Mesothelial cell of epicardium (in vitro differentiated cells): ENCODE results near the gene PFN3. TPM values are rescaled to one million over a fixed set of nuclear protein-coding genes. Genes with fewer than 3 reads are reported as not detected.

Experiments
- DNase-seq, 2 experiments: peaks; one replicate each; pipeline ENCODE4 v3.0.0; 2021; ENCODE audit warnings: low spot score in 2 of 2; ENCODE audit not compliant: unreplicated experiment in 2 of 2
- H3K27ac Mint-ChIP-seq: 2 replicates; pipeline ENCODE4 v1.8.0; 2021; ENCODE audit warnings: mixed read lengths
- H3K27me3 Mint-ChIP-seq: 2 replicates; pipeline ENCODE4 v1.8.0; 2021; ENCODE audit warnings: low read depth, mixed read lengths
- H3K36me3 Mint-ChIP-seq: 2 replicates; pipeline ENCODE4 v1.8.0; 2021; ENCODE audit warnings: mixed read lengths
- H3K4me1 Mint-ChIP-seq: 2 replicates; pipeline ENCODE4 v1.8.0; 2021; ENCODE audit warnings: mixed read lengths
- H3K4me3 Mint-ChIP-seq: 2 replicates; pipeline ENCODE4 v1.8.0; 2021; ENCODE audit warnings: mild to moderate bottlenecking, moderate library complexity, mixed read lengths
- H3K9me3 Mint-ChIP-seq: 2 replicates; pipeline ENCODE4 v1.8.0; 2021; ENCODE audit warnings: mixed read lengths
- total RNA-seq: library from RNA; stranded (reverse); gene quantifications from 3 replicates; pipeline ENCODE4 v1.2.1, GENCODE V29; 2021
- TF ChIP-seq, protein P1 (sequence below): fragments of 200-600 bp; sonication (generic); IDR thresholded peaks from one replicate; pipeline ENCODE4 v1.5.0; 2021; ENCODE audit warnings: antibody characterized with exemption; ENCODE audit not compliant: unreplicated experiment

The PFN3 gene
- total RNA-seq, 1 donor from 2014 or later, result not detected

DNA sequence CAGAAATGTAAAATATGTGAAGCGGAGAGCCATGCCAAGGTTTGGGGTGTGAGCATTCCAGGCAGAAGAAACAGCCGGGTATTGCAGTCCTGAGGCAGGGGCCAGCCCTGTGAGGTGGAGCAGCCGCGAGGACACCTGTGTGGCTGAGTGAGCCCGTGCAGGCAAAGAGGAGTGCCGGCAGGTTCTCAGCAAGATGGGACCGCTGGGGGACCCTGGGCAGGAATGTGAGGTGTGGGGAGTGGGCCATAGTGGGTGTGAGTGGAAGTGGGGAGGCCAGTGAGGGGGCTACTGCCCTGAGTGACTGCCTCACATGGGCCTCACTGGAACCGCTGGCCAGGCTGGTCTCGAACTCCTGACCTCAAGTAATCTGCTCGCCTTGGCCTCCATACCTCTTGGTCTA lies 38.0 kb upstream of the PFN3 start:
- H3K4me3 Mint-ChIP-seq, result no peak overlapping the region
- TF ChIP-seq, protein P1, sequence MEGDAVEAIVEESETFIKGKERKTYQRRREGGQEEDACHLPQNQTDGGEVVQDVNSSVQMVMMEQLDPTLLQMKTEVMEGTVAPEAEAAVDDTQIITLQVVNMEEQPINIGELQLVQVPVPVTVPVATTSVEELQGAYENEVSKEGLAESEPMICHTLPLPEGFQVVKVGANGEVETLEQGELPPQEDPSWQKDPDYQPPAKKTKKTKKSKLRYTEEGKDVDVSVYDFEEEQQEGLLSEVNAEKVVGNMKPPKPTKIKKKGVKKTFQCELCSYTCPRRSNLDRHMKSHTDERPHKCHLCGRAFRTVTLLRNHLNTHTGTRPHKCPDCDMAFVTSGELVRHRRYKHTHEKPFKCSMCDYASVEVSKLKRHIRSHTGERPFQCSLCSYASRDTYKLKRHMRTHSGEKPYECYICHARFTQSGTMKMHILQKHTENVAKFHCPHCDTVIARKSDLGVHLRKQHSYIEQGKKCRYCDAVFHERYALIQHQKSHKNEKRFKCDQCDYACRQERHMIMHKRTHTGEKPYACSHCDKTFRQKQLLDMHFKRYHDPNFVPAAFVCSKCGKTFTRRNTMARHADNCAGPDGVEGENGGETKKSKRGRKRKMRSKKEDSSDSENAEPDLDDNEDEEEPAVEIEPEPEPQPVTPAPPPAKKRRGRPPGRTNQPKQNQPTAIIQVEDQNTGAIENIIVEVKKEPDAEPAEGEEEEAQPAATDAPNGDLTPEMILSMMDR, result no peak
- no peaks in the 10 kb centered on the region for H3K9me3 Mint-ChIP-seq
- peaks cover 20% of the 10 kb centered on the region for H3K36me3 Mint-ChIP-seq
- no peak for DNase-seq
- H3K27me3 Mint-ChIP-seq, result no peaks in the 10 kb centered on the region
- H3K4me1 Mint-ChIP-seq, result no peaks in the 10 kb centered on the region
- peak overlapping the region; percentile 59 for H3K27ac Mint-ChIP-seq

GRCh38 chr5:177437623-177438022 lies 37.2 kb upstream of the PFN3 start:
- Mint-ChIP-seq H3K27ac (no peak overlapping the region), H3K4me1 (no peaks in the 10 kb centered on the region), H3K36me3 (peaks cover 22% of the 10 kb centered on the region), H3K4me3 (no peak overlapping the region), H3K27me3 (no peaks in the 10 kb centered on the region), H3K9me3 (no peaks in the 10 kb centered on the region)
- TF ChIP-seq, protein P1, result no peak
- DNase-seq, result no peak

DNA sequence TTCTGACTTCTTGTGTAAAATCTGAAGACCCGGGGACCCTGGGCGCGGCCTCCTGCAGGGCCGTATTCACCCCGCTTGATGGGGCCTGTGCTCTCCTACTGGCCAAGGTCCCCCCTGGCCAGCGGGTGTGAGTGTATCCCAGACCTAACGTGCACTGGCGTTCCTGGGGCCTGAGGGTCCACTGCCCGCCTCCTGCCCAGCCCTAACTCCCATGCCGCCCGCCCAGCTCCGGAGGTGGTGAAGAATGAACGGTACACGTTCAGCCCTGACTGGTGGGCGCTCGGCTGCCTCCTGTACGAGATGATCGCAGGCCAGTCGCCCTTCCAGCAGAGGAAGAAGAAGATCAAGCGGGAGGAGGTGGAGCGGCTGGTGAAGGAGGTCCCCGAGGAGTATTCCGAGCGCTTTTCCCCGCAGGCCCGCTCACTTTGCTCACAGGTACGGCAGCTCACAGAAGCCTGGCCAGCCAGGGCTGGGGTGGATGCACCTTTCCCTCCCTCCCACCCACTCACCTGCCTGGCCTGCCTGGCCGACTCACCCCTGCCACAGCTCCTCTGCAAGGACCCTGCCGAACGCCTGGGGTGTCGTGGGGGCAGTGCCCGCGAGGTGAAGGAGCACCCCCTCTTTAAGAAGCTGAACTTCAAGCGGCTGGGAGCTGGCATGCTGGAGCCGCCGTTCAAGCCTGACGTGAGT lies 35.5 kb upstream of the PFN3 start:
- Mint-ChIP-seq H3K27ac (no peak overlapping the region), H3K4me3 (no peak overlapping the region), H3K9me3 (no peaks in the 10 kb centered on the region), H3K4me1 (no peaks in the 10 kb centered on the region), H3K36me3 (peaks cover 22% of the 10 kb centered on the region), H3K27me3 (no peaks in the 10 kb centered on the region)
- TF ChIP-seq, protein P1, result no peak
- DNase-seq, result no peak

DNA sequence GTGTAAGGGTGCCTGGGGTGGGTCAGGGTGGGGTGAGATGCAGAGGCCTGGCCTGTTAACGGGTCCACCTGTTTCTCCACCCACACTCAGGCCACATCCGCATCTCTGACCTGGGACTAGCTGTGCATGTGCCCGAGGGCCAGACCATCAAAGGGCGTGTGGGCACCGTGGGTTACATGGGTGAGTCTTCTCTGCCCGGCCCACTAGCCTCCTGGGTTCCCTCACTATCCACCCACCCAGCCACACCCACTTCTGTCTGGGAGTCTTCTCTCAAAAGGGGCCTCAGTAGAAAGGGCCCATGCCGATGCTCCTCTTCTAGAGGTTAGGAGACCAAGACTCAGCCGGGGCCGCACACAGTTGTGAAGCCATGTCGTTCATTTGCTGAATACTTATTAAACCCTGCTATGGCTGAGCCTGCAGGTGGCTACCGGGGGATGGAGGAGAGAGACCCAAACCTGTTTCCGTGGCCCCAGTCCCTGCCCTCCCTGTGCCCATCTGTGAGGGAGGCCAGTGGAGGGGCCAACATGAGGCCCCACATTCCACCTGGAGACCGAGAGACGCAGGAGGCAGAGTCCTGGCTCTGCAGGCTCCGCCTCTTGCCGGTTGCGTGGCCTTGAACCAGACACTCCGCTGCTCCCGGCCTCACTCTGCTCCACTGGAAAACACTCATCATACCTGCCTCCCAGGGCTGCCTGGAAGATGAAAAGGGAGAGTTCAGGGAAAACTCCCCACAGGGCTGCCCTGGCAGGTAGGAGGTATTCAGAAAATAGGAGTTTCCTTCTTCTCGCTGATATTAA lies 34.7 kb upstream of the PFN3 start:
- Mint-ChIP-seq H3K4me3 (no peak overlapping the region), H3K36me3 (peaks cover 22% of the 10 kb centered on the region), H3K9me3 (no peaks in the 10 kb centered on the region), H3K4me1 (no peaks in the 10 kb centered on the region), H3K27ac (no peak overlapping the region), H3K27me3 (no peaks in the 10 kb centered on the region)
- DNase-seq, result no peak
- TF ChIP-seq, protein P1, result no peak

GRCh38 chr5:177434437-177434836 lies 34.0 kb upstream of the PFN3 start:
- no peak overlapping the region for H3K27ac Mint-ChIP-seq
- peaks cover 2% of the 10 kb centered on the region for H3K4me1 Mint-ChIP-seq
- H3K9me3 Mint-ChIP-seq, result no peaks in the 10 kb centered on the region
- no peak for DNase-seq
- H3K4me3 Mint-ChIP-seq, result no peak overlapping the region
- H3K27me3 Mint-ChIP-seq, result no peaks in the 10 kb centered on the region
- TF ChIP-seq, protein P1, result no peak
- H3K36me3 Mint-ChIP-seq, result peaks cover 18% of the 10 kb centered on the region
